Trophoblast cell (in vitro differentiated cells and primary cell): ENCODE results near the gene WDR27.

Source experiments
- DNase-seq, 2 donors: peaks; one replicate each; pipeline ENCODE4 v3.0.0-alpha.2; 2016
- H2AFZ ChIP-seq: 2 replicates; pipeline ENCODE4 v1.6.1; 2013; ENCODE audit warnings: low read length, moderate library complexity, mild to moderate bottlenecking; ENCODE audit not compliant: insufficient read depth, poor library complexity
- H2AK5ac ChIP-seq: 2 replicates; pipeline ENCODE4 v1.6.1; 2013; ENCODE audit warnings: mild to moderate bottlenecking, low read length
- H2BK120ac ChIP-seq: 2 replicates; pipeline ENCODE4 v1.6.1; 2013; ENCODE audit warnings: low read length, mild to moderate bottlenecking, moderate library complexity; ENCODE audit not compliant: insufficient read depth, poor library complexity
- H2BK12ac ChIP-seq: 2 replicates; pipeline ENCODE4 v1.6.1; 2013; ENCODE audit warnings: mild to moderate bottlenecking, low read length, moderate library complexity
- H2BK5ac ChIP-seq: 2 replicates; pipeline ENCODE4 v1.6.1; 2013; ENCODE audit warnings: low read length, low read depth, moderate library complexity, mild to moderate bottlenecking; ENCODE audit not compliant: poor library complexity
- H3K14ac ChIP-seq: 2 replicates; pipeline ENCODE4 v1.6.1; 2013; ENCODE audit warnings: mild to moderate bottlenecking, low read length
- H3K18ac ChIP-seq: 2 replicates; pipeline ENCODE4 v1.6.1; 2013; ENCODE audit warnings: mild to moderate bottlenecking, low read length
- H3K23ac ChIP-seq: 2 replicates; pipeline ENCODE4 v1.6.1; 2013; ENCODE audit warnings: low read length
- H3K27ac ChIP-seq: 2 replicates; pipeline ENCODE4 v1.5.1; 2013; ENCODE audit warnings: low read depth, mild to moderate bottlenecking, inconsistent platforms, low read length, moderate library complexity
- H3K27me3 ChIP-seq: 2 replicates; pipeline ENCODE4 v1.6.1; 2013; ENCODE audit warnings: inconsistent platforms, mild to moderate bottlenecking, low read length, moderate library complexity; ENCODE audit not compliant: insufficient read depth
- H3K36me3 ChIP-seq, 2 experiments: 1 replicate in 1 of 2; 2 replicates in 1 of 2; pipeline ENCODE4 v1.6.1; 2013; ENCODE audit warnings: low read length in 2 of 2, mild to moderate bottlenecking in 2 of 2, moderate library complexity in 1 of 2; ENCODE audit not compliant: insufficient read depth in 2 of 2, control insufficient read depth in 1 of 2
- H3K4ac ChIP-seq: 2 replicates; pipeline ENCODE4 v1.6.1; 2013; ENCODE audit warnings: low read depth, mild to moderate bottlenecking, low read length, moderate library complexity
- H3K4me1 ChIP-seq, 2 experiments: 1 replicate in 1 of 2; 2 replicates in 1 of 2; pipeline ENCODE4 v1.6.1; 2013; ENCODE audit warnings: low read length in 2 of 2, mild to moderate bottlenecking in 2 of 2, moderate library complexity in 1 of 2; ENCODE audit not compliant: insufficient read depth in 2 of 2, control insufficient read depth in 1 of 2
- H3K4me2 ChIP-seq: 2 replicates; pipeline ENCODE4 v1.6.1; 2013; ENCODE audit warnings: inconsistent platforms, mild to moderate bottlenecking, low read length, moderate library complexity
- H3K4me3 ChIP-seq: 2 replicates; pipeline ENCODE4 v1.5.1; 2013; ENCODE audit warnings: mild to moderate bottlenecking, low read depth, low read length, inconsistent platforms
- H3K79me1 ChIP-seq: one replicate; pipeline ENCODE4 v1.6.1; 2013; ENCODE audit warnings: low read length
- H3K79me2 ChIP-seq: 2 replicates; pipeline ENCODE4 v1.6.1; 2013; ENCODE audit warnings: low read length, mild to moderate bottlenecking; ENCODE audit not compliant: control insufficient read depth, insufficient read depth, poor library complexity
- H3K9ac ChIP-seq: 2 replicates; pipeline ENCODE4 v1.6.1; 2013; ENCODE audit warnings: mild to moderate bottlenecking, low read length
- H3K9me3 ChIP-seq: 2 replicates; pipeline ENCODE4 v1.6.1; 2013; ENCODE audit warnings: low read depth, mild to moderate bottlenecking, control low read depth, inconsistent platforms, low read length; ENCODE audit not compliant: insufficient read depth
- H4K12ac ChIP-seq: 2 replicates; pipeline ENCODE4 v1.6.1; 2013; ENCODE audit warnings: low read depth, mild to moderate bottlenecking, low read length, moderate library complexity
- H4K8ac ChIP-seq: 2 replicates; pipeline ENCODE4 v1.6.1; 2013; ENCODE audit warnings: low read depth, mild to moderate bottlenecking, low read length, moderate library complexity
- H4K91ac ChIP-seq: one replicate; pipeline ENCODE4 v1.6.1; 2013; ENCODE audit warnings: low read depth, mild to moderate bottlenecking, low read length, moderate library complexity
- WGBS: extraction: QIAGEN DNeasy Blood & Tissue Kit; methylation state at CpG from one replicate; pipeline ENCODE4 v1.1.7; 2013; ENCODE audit warnings: missing lambda C conversion rate; ENCODE audit not compliant: insufficient read length, insufficient coverage; ENCODE audit errors: extremely low coverage; 5-methylcytosine and 5-hydroxymethylcytosine counted together

WDR27 gene

GRCh38 chr6:169723200-169723909 is 21.5 kb upstream of the WDR27 start:
- H3K4ac ChIP-seq: peak overlapping the region; percentile 29
- no peaks in the 10 kb centered on the region for H3K9me3 ChIP-seq
- H3K36me3 ChIP-seq: no peaks in the 10 kb centered on the region
- H2BK12ac ChIP-seq: no peak overlapping the region
- peak overlapping the region; percentile 39 for H3K9ac ChIP-seq
- peaks cover 9% of the 10 kb centered on the region for H3K79me2 ChIP-seq
- no peak overlapping the region for H2AK5ac ChIP-seq
- H3K27ac ChIP-seq: peak overlapping the region; percentile 77
- peak; percentile 65 to 78 for DNase-seq
- peak overlapping the region; percentile 94 for H3K4me3 ChIP-seq
- peak overlapping the region; percentile 89 for H2AFZ ChIP-seq
- H3K4me2 ChIP-seq: peak overlapping the region; percentile 90
- H3K23ac ChIP-seq: no peak overlapping the region
- H4K12ac ChIP-seq: peak overlapping the region; percentile 81
- H3K18ac ChIP-seq: peak overlapping the region; percentile 91
- H2BK5ac ChIP-seq: peak overlapping the region; percentile 26
- H4K91ac ChIP-seq: peak overlapping the region; percentile 63
- peak overlapping the region; percentile 21 for H4K8ac ChIP-seq
- no peaks in the 10 kb centered on the region for H3K27me3 ChIP-seq
- peaks cover 0 to 5% of the 10 kb centered on the region in 2 experiments for H3K4me1 ChIP-seq
- H2BK120ac ChIP-seq: peak overlapping the region; percentile 2
- H3K79me1 ChIP-seq: peaks cover 11% of the 10 kb centered on the region
- peak overlapping the region; percentile 36 for H3K14ac ChIP-seq
- whole genome bisulfite sequencing: no CpG with 5 or more reads among the region's 70 CpGs

- H3K23ac ChIP-seq: no peak overlapping the region
- H2BK120ac ChIP-seq: no peak overlapping the region
- H3K14ac ChIP-seq: no peak overlapping the region
- no peak overlapping the region for H4K8ac ChIP-seq
- no peak overlapping the region for H3K4ac ChIP-seq
- H3K79me2 ChIP-seq: peaks cover 9% of the 10 kb centered on the region
- H3K27me3 ChIP-seq: no peaks in the 10 kb centered on the region
- peak; percentile 50 to 64 for DNase-seq
- no peak overlapping the region for H2AK5ac ChIP-seq
- no peak overlapping the region for H2BK5ac ChIP-seq
- peak overlapping the region; percentile 6 for H3K9ac ChIP-seq
- no CpG with 5 or more reads among the region's 22 CpGs for WGBS
- no peak overlapping the region for H2BK12ac ChIP-seq
- no peaks in the 10 kb centered on the region for H3K9me3 ChIP-seq
- no peak overlapping the region for H4K12ac ChIP-seq
- peak overlapping the region; percentile 90 for H3K4me2 ChIP-seq
- H4K91ac ChIP-seq: no peak overlapping the region
- H3K36me3 ChIP-seq: no peaks in the 10 kb centered on the region
- H2AFZ ChIP-seq: no peak overlapping the region
- H3K4me3 ChIP-seq: peak overlapping the region; percentile 72
- H3K4me1 ChIP-seq: peaks cover 0 to 5% of the 10 kb centered on the region in 2 experiments
- peaks cover 11% of the 10 kb centered on the region for H3K79me1 ChIP-seq
- no peak overlapping the region for H3K27ac ChIP-seq
- no peak overlapping the region for H3K18ac ChIP-seq
Measured at GRCh38 chr6:169722362-169723199, 20.8 kb upstream of the WDR27 start.

GRCh38 chr6:169720207-169720855 is 18.5 kb upstream of the WDR27 start:
- Histone ChIP-seq H3K36me3 (peaks cover 7 to 8% of the 10 kb centered on the region in 2 experiments), H3K4ac (no peak overlapping the region), H3K9ac (no peak overlapping the region), H3K23ac (no peak overlapping the region), H4K12ac (no peak overlapping the region), H3K4me2 (no peak overlapping the region), H2AK5ac (no peak overlapping the region), H3K14ac (no peak overlapping the region), H4K91ac (no peak overlapping the region), H3K79me1 (peaks cover 11% of the 10 kb centered on the region), H4K8ac (no peak overlapping the region), H3K27ac (no peak overlapping the region), H2BK12ac (no peak overlapping the region), H3K18ac (no peak overlapping the region), H2BK5ac (no peak overlapping the region), H3K79me2 (peaks cover 9% of the 10 kb centered on the region), H3K4me1 (peaks cover 0 to 5% of the 10 kb centered on the region in 2 experiments), H2AFZ (no peak overlapping the region), H2BK120ac (no peak overlapping the region), H3K27me3 (no peaks in the 10 kb centered on the region), H3K9me3 (no peaks in the 10 kb centered on the region), H3K4me3 (no peak overlapping the region)
- DNase-seq: no peak
- no CpG with 5 or more reads among the region's 3 CpGs for WGBS

GRCh38 chr6:169719117-169719516 is 17.3 kb upstream of the WDR27 start:
- Histone ChIP-seq H3K4me1 (peaks cover 0 to 5% of the 10 kb centered on the region in 2 experiments), H2AFZ (no peak overlapping the region), H3K79me2 (peaks cover 6% of the 10 kb centered on the region), H3K14ac (no peak overlapping the region), H3K27me3 (no peaks in the 10 kb centered on the region), H3K18ac (no peak overlapping the region), H2BK12ac (no peak overlapping the region), H2BK120ac (no peak overlapping the region), H3K27ac (no peak overlapping the region), H3K9me3 (no peaks in the 10 kb centered on the region), H3K36me3 (peaks cover 11 to 13% of the 10 kb centered on the region in 2 experiments), H2BK5ac (no peak overlapping the region), H3K9ac (no peak overlapping the region), H4K91ac (no peak overlapping the region), H3K23ac (no peak overlapping the region), H4K12ac (no peak overlapping the region), H3K4ac (no peak overlapping the region), H3K79me1 (peaks cover 6% of the 10 kb centered on the region), H3K4me2 (no peak overlapping the region), H2AK5ac (no peak overlapping the region), H3K4me3 (no peak overlapping the region), H4K8ac (no peak overlapping the region)
- no CpG with 5 or more reads among the region's 4 CpGs for WGBS
- DNase-seq: no peak
